Hepatocyte (in vitro differentiated cells): Measurements from ENCODE around the gene SLC39A10. TPM values are rescaled to one million over a fixed set of nuclear protein-coding genes. Genes with fewer than 3 reads are reported as not detected.

Source experiments
- DNase-seq: peaks from one replicate; pipeline ENCODE4 v3.0.0-alpha.2; 2016; ENCODE audit warnings: low spot score
- H2AFZ ChIP-seq: fragments of 200-600 bp; sonication (generic); 2 replicates; pipeline ENCODE4 v1.6.0; 2016; ENCODE audit warnings: antibody characterized with exemption, mild to moderate bottlenecking
- H3K27ac ChIP-seq: fragments of 200-600 bp; sonication (generic); 2 replicates; pipeline ENCODE4 v1.5.1; 2016; ENCODE audit warnings: mild to moderate bottlenecking
- H3K27me3 ChIP-seq: fragments of 200-600 bp; sonication (generic); 2 replicates; pipeline ENCODE4 v1.6.1; 2016
- H3K36me3 ChIP-seq: fragments of 200-600 bp; sonication (generic); replicated peaks from 2 replicates; pipeline ENCODE4 v1.5.1; 2016; ENCODE audit warnings: low read depth; ENCODE audit not compliant: insufficient read depth
- H3K4me1 ChIP-seq: fragments of 200-600 bp; sonication (generic); 2 replicates; pipeline ENCODE4 v1.5.1; 2016; ENCODE audit warnings: mild to moderate bottlenecking, moderate library complexity; ENCODE audit not compliant: insufficient read depth
- H3K4me2 ChIP-seq: fragments of 200-600 bp; sonication (generic); 2 replicates; pipeline ENCODE4 v1.6.0; 2016
- H3K4me3 ChIP-seq: fragments of 200-600 bp; sonication (generic); 2 replicates; pipeline ENCODE4 v1.5.1; 2016; ENCODE audit warnings: mild to moderate bottlenecking
- H3K79me2 ChIP-seq: fragments of 200-600 bp; sonication (generic); 2 replicates; pipeline ENCODE4 v1.6.0; 2017; ENCODE audit warnings: mild to moderate bottlenecking
- H3K9me2 ChIP-seq: fragments of 200-600 bp; sonication (generic); replicated peaks from 2 replicates; pipeline ENCODE4 v1.6.0; 2017; ENCODE audit warnings: mild to moderate bottlenecking; ENCODE audit not compliant: insufficient read depth
- H3K9me3 ChIP-seq: fragments of 200-600 bp; sonication (generic); 2 replicates; pipeline ENCODE4 v1.5.1; 2016; ENCODE audit warnings: low read depth, mild to moderate bottlenecking
- H4K20me1 ChIP-seq: fragments of 200-600 bp; sonication (generic); 2 replicates; pipeline ENCODE4 v1.6.0; 2016; ENCODE audit warnings: mild to moderate bottlenecking; ENCODE audit not compliant: insufficient read depth, poor library complexity, severe bottlenecking
- CTCF ChIP-seq: fragments of 200-600 bp; sonication (generic); IDR thresholded peaks from 2 replicates; pipeline ENCODE4 v1.5.1; 2016; ENCODE audit warnings: antibody characterized with exemption, mild to moderate bottlenecking; ENCODE audit not compliant: poor library complexity
- EZH2 ChIP-seq: fragments of 200-600 bp; sonication (generic); IDR thresholded peaks from 2 replicates; pipeline ENCODE4 v1.6.1; 2016; ENCODE audit warnings: antibody characterized with exemption, mild to moderate bottlenecking, borderline replicate concordance
- EZH2phosphoT487 ChIP-seq: fragments of 200-600 bp; sonication (generic); IDR thresholded peaks from one replicate; pipeline ENCODE4 v1.6.1; 2018; ENCODE audit warnings: antibody characterized with exemption, mild to moderate bottlenecking, low read depth, moderate library complexity; ENCODE audit not compliant: unreplicated experiment, severe bottlenecking
- WGBS: methylation state at CpG from one replicate; pipeline ENCODE4 v1.1.6; 2016; ENCODE audit warnings: low lambda C conversion rate; ENCODE audit errors: missing lambda C conversion rate; 5-methylcytosine and 5-hydroxymethylcytosine counted together
- polyA plus RNA-seq: library from polyadenylated mRNA; unstranded; fragments of >200 nt; fragmentation: Nextera tagmentation; extraction: Ambion mirVana; gene quantifications from 2 replicates; pipeline ENCODE4 v1.2.1, GENCODE V29; 2016
- total RNA-seq: library from RNA; depleted of rRNA; stranded (reverse); fragments of >200 nt; gene quantifications from 2 replicates; pipeline ENCODE4 v1.2.3, GENCODE V29; 2014

The SLC39A10 gene
- total and polyA plus RNA-seq, 2 experiments from 2014 or later: 32.1 to 80.2 TPM

GRCh38 chr2:195734931-195735330, 77.9 kb downstream of the SLC39A10 start:
- no peak for TF ChIP-seq CTCF
- TF ChIP-seq EZH2: no peak
- no peak for TF ChIP-seq EZH2phosphoT487
- WGBS: 87% methylated on average over 2 of the region's 2 CpGs
- Histone ChIP-seq H3K4me3 (no peak overlapping the region), H3K4me2 (no peak overlapping the region), H3K27ac (no peak overlapping the region), H3K9me3 (no peaks in the 10 kb centered on the region), H3K4me1 (no peaks in the 10 kb centered on the region), H3K79me2 (no peaks in the 10 kb centered on the region), H3K9me2 (no peaks in the 10 kb centered on the region), H3K36me3 (peaks cover 4% of the 10 kb centered on the region), H4K20me1 (no peaks in the 10 kb centered on the region), H3K27me3 (no peaks in the 10 kb centered on the region), H2AFZ (no peak overlapping the region)
- no peak for DNase-seq

- H3K9me2 ChIP-seq: no peaks in the 10 kb centered on the region
- H2AFZ ChIP-seq: no peak overlapping the region
- no peak for TF ChIP-seq EZH2phosphoT487
- TF ChIP-seq CTCF: no peak
- no peak for TF ChIP-seq EZH2
- H3K27ac ChIP-seq: no peak overlapping the region
- no peaks in the 10 kb centered on the region for H3K27me3 ChIP-seq
- no peak overlapping the region for H3K4me3 ChIP-seq
- H3K9me3 ChIP-seq: no peaks in the 10 kb centered on the region
- no peaks in the 10 kb centered on the region for H3K79me2 ChIP-seq
- H4K20me1 ChIP-seq: no peaks in the 10 kb centered on the region
- no peaks in the 10 kb centered on the region for H3K4me1 ChIP-seq
- WGBS: 100% methylated on average over 1 of the region's 1 CpG
- H3K4me2 ChIP-seq: no peak overlapping the region
- DNase-seq: no peak
- H3K36me3 ChIP-seq: peaks cover 4% of the 10 kb centered on the region
Observed at GRCh38 chr2:195735347-195735746, 78.3 kb downstream of the SLC39A10 start.

GRCh38 chr2:195737511-195738325, 80.7 kb downstream of the SLC39A10 start:
- Histone ChIP-seq H3K4me3 (no peak overlapping the region), H4K20me1 (no peaks in the 10 kb centered on the region), H3K9me2 (no peaks in the 10 kb centered on the region), H3K27me3 (no peaks in the 10 kb centered on the region), H3K9me3 (no peaks in the 10 kb centered on the region), H2AFZ (no peak overlapping the region), H3K4me1 (no peaks in the 10 kb centered on the region), H3K79me2 (no peaks in the 10 kb centered on the region), H3K27ac (no peak overlapping the region), H3K36me3 (no peaks in the 10 kb centered on the region), H3K4me2 (no peak overlapping the region)
- no peak for TF ChIP-seq EZH2phosphoT487
- TF ChIP-seq CTCF: no peak
- TF ChIP-seq EZH2: no peak
- WGBS: 87% methylated on average over 5 of the region's 5 CpGs
- no peak for DNase-seq
